Ishikawa (cell line): ENCODE results near the gene NBAS.

Experiments used
- CEBPB ChIP-seq: IDR thresholded peaks from 2 replicates; pipeline ENCODE4 v1.6.1; 2012
- EP300 ChIP-seq: IDR thresholded peaks from 2 replicates; pipeline ENCODE4 v1.6.1; 2012; ENCODE audit warnings: borderline replicate concordance
- MAX ChIP-seq: IDR thresholded peaks from 2 replicates; pipeline ENCODE4 v1.6.1; 2012
- REST ChIP-seq: IDR thresholded peaks from 2 replicates; pipeline ENCODE4 v1.6.1; 2012; ENCODE audit warnings: low read depth, mild to moderate bottlenecking
- TCF12 ChIP-seq: IDR thresholded peaks from 2 replicates; pipeline ENCODE4 v1.6.1; 2012; ENCODE audit warnings: low read depth
- TF ChIP-seq, protein P1 (sequence below): IDR thresholded peaks from 2 replicates; pipeline ENCODE4 v1.6.1; 2012

DNA sequence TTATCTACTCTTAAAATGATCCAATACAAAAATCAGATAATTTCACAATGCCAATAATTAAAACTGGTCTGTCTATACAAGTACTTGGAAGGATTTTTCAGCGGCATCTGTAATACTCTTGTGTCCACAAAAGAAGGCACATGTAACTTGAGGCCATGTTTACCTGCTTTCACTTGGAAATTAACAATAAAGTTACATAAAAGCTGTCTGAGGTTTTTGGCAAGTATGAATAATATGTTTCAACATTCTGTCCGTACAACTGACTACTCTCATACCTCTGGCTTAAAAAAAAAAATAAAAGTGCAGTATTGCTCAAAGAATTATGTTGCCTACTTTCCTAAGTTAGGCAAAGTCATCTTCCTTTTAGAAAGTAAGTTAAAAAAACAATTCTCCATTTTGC, 253.6 kb downstream of the NBAS start:
- no peak for TF ChIP-seq EP300
- TF ChIP-seq MAX: no peak
- no peak for TF ChIP-seq CEBPB
- TF ChIP-seq TCF12: no peak
- TF ChIP-seq REST: no peak
- TF ChIP-seq, protein P1, sequence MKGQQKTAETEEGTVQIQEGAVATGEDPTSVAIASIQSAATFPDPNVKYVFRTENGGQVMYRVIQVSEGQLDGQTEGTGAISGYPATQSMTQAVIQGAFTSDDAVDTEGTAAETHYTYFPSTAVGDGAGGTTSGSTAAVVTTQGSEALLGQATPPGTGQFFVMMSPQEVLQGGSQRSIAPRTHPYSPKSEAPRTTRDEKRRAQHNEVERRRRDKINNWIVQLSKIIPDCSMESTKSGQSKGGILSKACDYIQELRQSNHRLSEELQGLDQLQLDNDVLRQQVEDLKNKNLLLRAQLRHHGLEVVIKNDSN: no peak
